ACC112 (cell line): Measurements from ENCODE around the gene CLPTM1L.
"Not testable (repeated sequence)": the region's sequence is repeated elsewhere in the genome, so short reads cannot be mapped to it uniquely, and the experiment has no call there.

Experiments used
- H2AFZ ChIP-seq: fragments of 200-600 bp; sonication (generic); one replicate; pipeline ENCODE4 v1.6.0; 2017; ENCODE audit warnings: antibody characterized with exemption, low read length; ENCODE audit not compliant: unreplicated experiment
- H3K27ac ChIP-seq: fragments of 200-600 bp; sonication (generic); 2 replicates; pipeline ENCODE4 v1.5.1; 2014; ENCODE audit warnings: low read depth, mild to moderate bottlenecking, antibody characterized with exemption, low read length, moderate library complexity
- H3K27me3 ChIP-seq: fragments of 200-600 bp; sonication (generic); 2 replicates; pipeline ENCODE4 v1.6.1; 2014; ENCODE audit warnings: mild to moderate bottlenecking, antibody characterized with exemption, low read length, moderate library complexity, mixed read lengths; ENCODE audit not compliant: insufficient read depth
- H3K36me3 ChIP-seq: fragments of 200-600 bp; sonication (generic); 2 replicates; pipeline ENCODE4 v1.6.1; 2016; ENCODE audit warnings: mild to moderate bottlenecking, antibody characterized with exemption, low read length, moderate library complexity, mixed read lengths; ENCODE audit not compliant: insufficient read depth
- H3K4me1 ChIP-seq: fragments of 200-600 bp; sonication (generic); one replicate; pipeline ENCODE4 v1.6.1; 2016; ENCODE audit warnings: low read length, mixed read lengths; ENCODE audit not compliant: insufficient read depth, unreplicated experiment, control insufficient read depth
- H3K4me3 ChIP-seq: fragments of 200-600 bp; sonication (generic); 2 replicates; pipeline ENCODE4 v1.5.1; 2014; ENCODE audit warnings: mild to moderate bottlenecking, low read depth, low read length
- H3K79me2 ChIP-seq: fragments of 200-600 bp; sonication (generic); one replicate; pipeline ENCODE4 v1.6.0; 2016; ENCODE audit warnings: low read length; ENCODE audit not compliant: control insufficient read depth, unreplicated experiment, insufficient read depth

The CLPTM1L gene

DNA sequence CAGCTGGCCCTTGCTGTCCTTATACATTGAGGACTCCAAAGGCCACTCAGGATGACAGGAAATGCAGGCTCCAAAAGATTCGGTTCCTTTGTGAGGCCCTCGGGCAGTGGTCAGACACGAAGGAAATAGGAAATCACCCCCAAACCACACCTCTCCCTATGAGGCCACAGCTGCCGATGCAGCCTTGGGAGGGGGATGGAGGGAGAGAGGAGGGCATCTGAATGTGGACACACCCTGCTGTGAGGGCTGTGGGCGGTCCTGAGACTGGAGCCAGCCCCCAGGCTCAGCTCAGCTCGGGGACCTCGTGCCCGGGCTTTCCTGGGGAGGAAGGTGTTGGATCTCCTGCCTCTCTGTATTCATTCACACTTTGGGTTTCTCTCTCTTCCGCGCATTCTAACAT, 2.7 kb upstream of the CLPTM1L start:
- no peak overlapping the region for H3K27ac ChIP-seq

DNA sequence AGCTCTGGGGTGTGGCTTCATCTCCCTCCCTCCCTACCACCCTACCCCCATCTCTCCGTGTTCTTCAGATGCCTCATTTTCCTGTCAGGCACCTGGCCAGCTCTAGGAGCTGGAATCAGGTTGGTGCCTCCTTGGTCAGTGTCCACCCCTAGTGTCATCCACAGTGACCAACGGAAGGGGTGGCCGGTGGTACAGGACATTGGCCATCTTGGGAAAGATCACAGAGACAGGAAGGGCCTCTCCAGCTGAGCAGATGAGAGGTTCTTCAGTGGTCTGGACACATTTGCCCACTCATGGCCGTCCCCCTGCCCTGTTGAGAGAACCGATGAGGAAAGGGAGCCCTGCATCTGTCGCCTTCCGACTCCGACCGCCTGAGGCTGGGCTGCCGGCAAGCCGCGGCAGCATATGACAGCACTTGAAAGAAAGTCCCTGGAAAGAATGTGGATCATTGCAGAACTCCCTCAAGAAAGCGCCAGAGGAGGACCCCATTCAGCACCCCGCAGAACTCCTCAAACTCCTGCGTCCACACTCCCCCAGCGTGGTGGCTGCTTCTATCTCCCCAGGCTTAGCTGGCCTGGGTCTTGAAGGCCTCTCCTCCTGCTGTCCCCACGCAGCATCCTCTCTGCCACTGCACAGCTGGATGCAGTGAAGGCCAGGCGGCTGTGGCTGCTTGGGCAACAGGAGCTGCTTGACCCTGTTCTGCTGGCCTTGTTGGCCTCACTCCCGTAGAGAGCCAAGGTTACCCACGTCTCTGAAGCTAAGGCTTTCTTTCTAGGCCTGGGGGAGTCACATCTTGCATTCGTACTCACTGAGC, 1.9 kb upstream of the CLPTM1L start:
- Histone ChIP-seq H2AFZ (no peak overlapping the region), H3K27me3 (peaks cover 4% of the 10 kb centered on the region; the same call in 1 of the 2 replicates), H3K27ac (no peak overlapping the region), H3K36me3 (peaks cover 6% of the 10 kb centered on the region; the same call in 1 of the 2 replicates), H3K4me1 (peaks cover 9% of the 10 kb centered on the region), H3K4me3 (peak overlapping the region; percentile 77; the same call in 1 of the 2 replicates), H3K79me2 (peaks cover 29% of the 10 kb centered on the region)

More for the DNA sequence above, 2.7 kb upstream of the CLPTM1L start:
- Histone ChIP-seq H3K27me3 (peaks cover 9% of the 10 kb centered on the region; the same call in 1 of the 2 replicates), H3K36me3 (peaks cover under 1% of the 10 kb centered on the region; the same call in 1 of the 2 replicates), H3K4me1 (peaks cover 9% of the 10 kb centered on the region), H3K4me3 (no peak overlapping the region; the same call in 1 of the 2 replicates), H2AFZ (no peak overlapping the region), H3K79me2 (peaks cover 25% of the 10 kb centered on the region)

DNA sequence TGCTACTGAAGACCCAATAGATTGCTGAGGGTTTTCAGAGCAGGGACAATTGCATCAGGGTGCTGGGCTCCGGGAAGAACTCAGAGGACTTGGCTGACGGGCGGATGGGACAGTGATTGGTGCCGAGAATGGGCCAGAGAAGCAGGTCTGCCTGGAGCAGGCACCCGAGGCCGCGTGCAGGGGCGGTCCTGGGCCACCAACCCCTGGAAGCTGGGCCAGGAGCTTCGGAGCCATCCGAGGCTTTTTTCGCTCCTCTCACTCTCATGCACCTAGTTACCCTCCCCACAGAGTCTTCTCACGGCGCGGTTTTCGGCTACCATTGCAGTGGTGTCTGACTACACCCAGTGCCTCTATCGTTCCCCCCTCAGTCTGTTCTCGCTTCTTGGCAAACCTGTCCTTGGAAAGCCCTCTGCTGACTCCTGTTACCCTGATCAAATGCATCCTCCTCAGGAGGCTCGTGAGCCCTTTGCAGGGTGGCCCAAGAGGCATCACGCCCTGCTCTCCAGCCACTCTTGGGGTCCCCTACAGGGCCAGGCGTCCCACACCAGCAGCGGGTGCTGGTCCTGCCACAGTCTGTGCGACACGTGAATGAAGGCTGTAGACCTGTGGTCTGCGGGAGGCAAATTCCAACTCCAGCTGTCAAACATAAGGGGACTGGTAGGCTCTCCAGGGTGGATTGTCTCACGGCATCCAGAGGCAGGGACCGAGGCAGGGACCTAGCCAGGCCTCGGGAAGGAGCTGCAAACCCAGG, 1.2 kb upstream of the CLPTM1L start:
- Histone ChIP-seq H2AFZ (no peak overlapping the region), H3K4me1 (peaks cover 9% of the 10 kb centered on the region), H3K4me3 (peak overlapping the region; percentile 77), H3K36me3 (peaks cover 6% of the 10 kb centered on the region; the same call in 1 of the 2 replicates), H3K27me3 (no peaks in the 10 kb centered on the region), H3K27ac (no peak overlapping the region), H3K79me2 (peaks cover 32% of the 10 kb centered on the region)

DNA sequence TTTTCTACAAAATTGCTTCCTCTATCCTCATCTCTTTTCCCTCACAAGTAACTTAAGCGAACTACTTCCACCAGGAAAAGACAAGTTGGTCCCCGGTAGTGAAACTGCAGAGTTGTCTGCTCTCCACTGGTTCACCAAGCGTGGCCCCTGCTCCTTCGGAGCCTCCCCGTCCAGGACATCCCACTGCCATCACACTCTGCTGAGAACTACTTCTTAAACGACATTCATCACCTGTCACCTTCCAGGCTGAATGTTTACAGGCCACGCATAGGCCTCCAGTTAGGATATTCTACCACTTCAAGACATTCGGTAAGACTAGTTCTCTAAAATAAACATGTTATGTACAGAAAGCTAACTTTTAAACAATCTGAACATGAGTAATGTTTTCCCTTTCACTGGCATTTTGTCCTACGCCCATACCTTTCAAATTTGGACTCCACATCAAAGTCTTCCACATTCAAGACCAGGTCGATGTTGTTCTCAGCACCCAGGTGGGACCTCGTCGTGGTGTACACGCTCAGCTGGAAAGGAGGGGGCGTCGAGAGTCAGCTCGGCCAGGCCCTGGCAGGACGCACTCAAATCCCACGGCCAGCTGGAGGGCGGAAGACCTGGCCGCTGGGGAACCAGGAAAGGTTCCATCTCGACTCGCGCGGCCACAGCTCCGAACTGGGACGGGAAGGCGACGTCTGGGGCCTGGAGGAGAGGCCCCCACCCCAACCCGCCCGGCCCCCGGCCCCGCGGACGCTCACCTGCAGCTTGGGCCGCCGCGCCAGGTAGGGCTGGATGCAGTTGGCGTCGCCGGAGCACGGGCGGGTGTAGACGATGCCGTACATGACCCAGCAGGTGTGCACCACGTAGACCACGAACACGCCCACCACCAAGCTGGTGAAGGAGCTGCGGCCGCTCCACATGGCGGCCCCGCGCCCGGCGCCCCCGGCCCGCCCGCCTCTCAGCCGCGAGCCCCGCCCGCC, 683 bp downstream of the CLPTM1L start:
- H3K4me1 ChIP-seq, result peaks cover 9% of the 10 kb centered on the region
- H3K27me3 ChIP-seq, result no peaks in the 10 kb centered on the region
- H3K4me3 ChIP-seq, result peak overlapping the region; percentile 93
- peaks cover 32% of the 10 kb centered on the region for H3K79me2 ChIP-seq
- H2AFZ ChIP-seq, result peak overlapping the region; percentile 60
- H3K27ac ChIP-seq, result peak overlapping the region; percentile 10; the same call in 1 of the 2 replicates
- H3K36me3 ChIP-seq, result peaks cover 6% of the 10 kb centered on the region; the same call in 1 of the 2 replicates

DNA sequence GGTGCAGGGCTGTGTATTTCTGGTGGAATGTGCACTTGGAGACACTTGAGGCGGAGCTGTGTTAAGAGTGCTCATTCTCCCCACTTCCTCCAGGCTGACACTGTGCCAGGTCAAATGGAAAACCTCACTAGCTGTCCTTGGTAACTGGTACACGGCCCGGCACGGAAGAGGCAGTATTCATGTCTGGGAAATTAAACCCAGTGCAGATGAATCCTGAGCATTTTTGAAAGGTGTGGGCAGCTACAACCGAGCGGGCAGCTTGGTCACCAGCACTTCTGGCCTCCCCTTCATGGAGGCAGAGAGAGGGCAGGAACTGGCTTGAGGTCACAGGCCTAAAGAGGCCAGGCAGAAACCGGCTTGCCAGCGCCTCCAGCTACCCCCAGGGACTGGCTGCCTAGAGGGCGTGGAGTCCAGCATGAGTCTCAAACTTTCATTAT, 1.6 kb downstream of the CLPTM1L start:
- peaks cover 9% of the 10 kb centered on the region for H3K4me1 ChIP-seq
- H3K27me3 ChIP-seq, result no peaks in the 10 kb centered on the region
- no peak overlapping the region for H2AFZ ChIP-seq
- peaks cover 6% of the 10 kb centered on the region; the same call in 1 of the 2 replicates for H3K36me3 ChIP-seq
- 0 out of 2 replicates have a peak overlapping the region, but pooled peaks have one; percentile 10 for H3K27ac ChIP-seq
- peaks cover 32% of the 10 kb centered on the region for H3K79me2 ChIP-seq
- peak overlapping the region; percentile 93 for H3K4me3 ChIP-seq

DNA sequence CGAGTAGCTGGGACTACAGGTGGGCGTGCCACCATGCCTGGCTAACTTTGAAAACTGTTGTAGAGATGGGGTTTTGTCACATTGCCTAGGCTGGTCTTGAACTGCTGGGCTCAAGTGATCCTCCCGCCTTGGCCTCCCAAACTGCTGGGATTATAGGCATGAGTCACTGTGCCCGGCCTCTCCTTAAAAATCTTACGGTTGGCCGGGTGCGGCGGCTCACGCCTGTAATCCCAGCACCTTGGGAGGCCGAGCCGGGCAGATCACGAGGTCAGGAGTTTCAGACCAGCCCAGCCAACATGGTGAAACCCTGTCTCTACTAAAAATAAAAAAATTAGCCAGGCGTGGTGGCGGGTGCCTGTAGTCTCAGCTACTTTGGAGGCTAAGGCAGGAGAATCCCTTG, 2.2 kb downstream of the CLPTM1L start:
- not testable (repeated sequence) for H3K36me3 ChIP-seq, H2AFZ ChIP-seq, H3K27ac ChIP-seq, H3K4me1 ChIP-seq, H3K4me3 ChIP-seq, H3K27me3 ChIP-seq
- peaks cover 32% of the 10 kb centered on the region for H3K79me2 ChIP-seq

DNA sequence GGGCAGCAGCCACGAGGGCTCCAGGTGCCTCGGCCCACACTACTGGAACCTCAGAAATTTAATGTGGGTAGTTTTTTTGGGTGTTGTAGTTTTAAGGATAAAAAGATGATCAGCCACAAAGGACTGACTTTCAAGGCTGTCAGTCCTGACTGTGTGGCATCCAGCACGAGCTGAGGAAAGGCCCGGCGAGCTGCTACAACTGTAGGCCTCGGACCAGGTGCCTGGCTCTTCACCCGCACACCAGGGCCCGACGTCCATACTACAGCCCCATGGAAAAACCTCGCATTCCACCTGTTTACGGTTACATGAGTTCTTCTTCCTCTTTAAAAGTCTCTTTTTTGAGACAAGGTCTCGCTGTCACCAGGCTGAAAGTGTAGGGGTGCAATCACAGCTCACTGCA, 2.6 kb downstream of the CLPTM1L start:
- Histone ChIP-seq H3K27me3 (no peaks in the 10 kb centered on the region), H3K4me1 (peaks cover 9% of the 10 kb centered on the region), H3K79me2 (peaks cover 32% of the 10 kb centered on the region), H2AFZ (no peak overlapping the region), H3K36me3 (peaks cover 6% of the 10 kb centered on the region; the same call in 1 of the 2 replicates), H3K4me3 (no peak overlapping the region), H3K27ac (no peak overlapping the region)

DNA sequence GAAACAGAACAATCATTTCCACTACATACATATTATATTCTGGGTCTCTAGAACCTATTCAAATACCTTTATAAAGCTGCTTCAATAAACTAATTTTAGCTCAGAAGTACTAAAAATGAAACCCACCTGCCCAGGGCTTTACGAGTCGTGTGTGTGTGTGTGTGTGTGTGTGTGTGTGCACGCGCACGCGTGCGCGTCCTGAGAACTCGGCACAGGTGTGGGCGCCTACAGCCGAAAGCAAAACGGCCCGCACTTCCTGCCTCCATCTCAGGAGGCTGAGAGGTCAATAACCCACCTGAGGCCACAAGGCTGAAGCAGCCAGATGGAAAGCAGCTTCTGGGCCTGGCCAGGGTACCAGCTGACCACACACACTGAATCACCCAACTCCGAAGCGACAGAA, 3.0 kb downstream of the CLPTM1L start:
- Histone ChIP-seq H3K27ac (no peak overlapping the region), H3K79me2 (peaks cover 34% of the 10 kb centered on the region), H3K36me3 (peaks cover 6% of the 10 kb centered on the region; the same call in 1 of the 2 replicates), H3K4me1 (peaks cover 9% of the 10 kb centered on the region), H3K27me3 (no peaks in the 10 kb centered on the region), H2AFZ (no peak overlapping the region), H3K4me3 (no peak overlapping the region)

DNA sequence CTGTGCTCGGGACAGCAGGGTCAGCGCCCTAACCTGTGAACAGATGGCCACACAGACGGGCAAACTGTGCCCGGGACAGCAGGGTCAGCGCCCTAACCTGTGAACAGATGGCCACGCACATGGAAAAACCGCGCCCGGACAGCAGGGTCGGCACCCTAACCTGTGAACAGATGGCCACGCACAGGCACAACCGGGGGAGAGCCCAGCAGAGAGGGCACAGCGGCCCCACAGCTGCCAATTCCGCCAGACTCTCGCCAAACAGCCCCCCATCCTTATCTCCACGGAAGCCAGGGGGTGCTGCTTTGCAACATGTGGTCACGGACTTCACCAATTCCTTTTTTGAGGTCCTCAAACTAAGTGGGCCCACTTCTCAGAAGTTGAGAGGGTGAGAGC, 5.1 kb downstream of the CLPTM1L start:
- not testable (repeated sequence) for H3K4me3 ChIP-seq, H3K27ac ChIP-seq, H2AFZ ChIP-seq, H3K27me3 ChIP-seq, H3K4me1 ChIP-seq, H3K36me3 ChIP-seq
- peaks cover 27% of the 10 kb centered on the region for H3K79me2 ChIP-seq
